ENCODE results near the gene RNF19B.

- no peak for TF ChIP-seq CTCF (IDR thresholded peaks at IDR 0.05; ENCODE audit: low read depth, low read length)
- TF ChIP-seq EZH2phosphoT487 (IDR thresholded peaks at IDR 0.05; ENCODE audit: low read depth): no peak
These were observed 3.4 kb upstream of the RNF19B start for GRCh38 chr1:32967888-32968568.

All from OCI-LY3 (cell line).